Measurements from ENCODE around the gene SS18L1. TPM values are rescaled to one million over a fixed set of nuclear protein-coding genes. Genes with fewer than 3 reads are reported as not detected.
A peak's percentile ranks its signal among the peaks of the same experiment; 100 is the strongest.

SS18L1 gene
- polyA plus RNA-seq, 2 donors = 5.5 to 14.7 TPM

DNA sequence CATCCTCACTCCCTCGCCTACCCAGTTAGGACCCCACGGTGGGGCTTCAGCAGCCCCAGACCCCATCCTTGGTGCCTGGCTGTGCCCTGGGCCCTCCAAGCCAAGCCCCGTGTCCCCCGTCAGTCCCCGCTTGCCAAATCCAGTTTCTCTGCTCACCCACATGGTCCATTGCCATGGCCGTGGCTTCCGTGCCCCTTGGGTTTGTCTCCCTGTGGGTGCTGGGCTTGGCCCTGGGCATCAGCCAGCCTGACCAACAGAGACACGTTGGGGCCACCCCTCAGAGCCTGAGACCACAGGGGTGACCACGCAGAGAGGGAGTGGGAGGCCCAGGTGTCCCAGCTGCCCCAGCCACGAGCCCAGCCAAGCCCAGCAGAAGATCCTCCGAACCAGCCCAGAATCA lies 7.7 kb downstream of the SS18L1 start:
- H3K4me1 ChIP-seq (ENCODE audit: control insufficient read depth in 2 of 2, insufficient read depth in 2 of 2, low read length in 1 of 2) = peaks cover 4 to 24% of the 10 kb centered on the region in 2 donors
- no peak overlapping the region for H3K27ac ChIP-seq (ENCODE audit: low read depth in 2 of 2, low read length in 1 of 2)
- H3K9me3 ChIP-seq (ENCODE audit: control insufficient read depth in 2 of 2, insufficient read depth in 1 of 2, low read depth in 1 of 2, low read length in 1 of 2) = no peaks in the 10 kb centered on the region

DNA sequence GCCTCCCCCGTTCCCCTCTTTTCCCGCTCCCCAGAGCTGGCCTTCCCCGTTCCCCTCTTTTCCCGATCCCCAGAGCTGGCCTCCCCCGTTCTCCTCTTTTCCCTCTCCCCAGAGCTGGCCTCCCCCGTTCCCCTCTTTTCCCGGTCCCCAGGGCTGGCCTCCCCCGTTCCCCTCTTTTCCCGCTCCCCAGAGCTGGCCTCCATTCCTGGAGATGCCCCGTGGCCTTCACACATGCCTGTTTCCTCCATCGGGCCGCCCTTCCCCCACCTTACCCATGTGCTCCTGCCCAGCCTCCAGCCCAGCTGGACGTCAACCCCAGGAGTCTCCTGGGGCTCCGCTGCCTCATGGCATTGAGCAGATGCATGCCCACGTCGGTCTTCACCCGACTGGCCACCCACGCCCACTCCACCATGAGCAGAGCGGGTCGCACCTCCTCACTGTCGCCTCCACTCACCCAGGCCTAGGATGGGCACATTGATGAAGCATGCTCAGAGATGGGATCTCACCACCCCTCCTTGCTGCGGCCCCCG lies 8.3 kb downstream of the SS18L1 start:
- H3K4me1 ChIP-seq (ENCODE audit: control insufficient read depth in 2 of 2, insufficient read depth in 2 of 2, low read length in 1 of 2) = peaks cover 5 to 29% of the 10 kb centered on the region in 2 donors
- no peak overlapping the region for H3K27ac ChIP-seq (ENCODE audit: low read depth in 2 of 2, low read length in 1 of 2)
- H3K27me3 ChIP-seq (ENCODE audit: control insufficient read depth in 1 of 2, insufficient read depth in 2 of 2, low read length in 2 of 2) = no peaks in the 10 kb centered on the region

More for the DNA sequence above, 7.7 kb downstream of the SS18L1 start:
- peaks cover 0 to under 1% of the 10 kb centered on the region in 2 donors for H3K36me3 ChIP-seq (ENCODE audit: control insufficient read depth in 2 of 2, insufficient read depth in 2 of 2, low read length in 1 of 2)
- 87 to 89% methylated on average over 11 of the region's 11 CpGs for WGBS, 2 donors
- H3K4me3 ChIP-seq (ENCODE audit: low read depth in 1 of 2, low read length in 2 of 2) = no peak overlapping the region
- no peaks in the 10 kb centered on the region for H3K27me3 ChIP-seq (ENCODE audit: control insufficient read depth in 1 of 2, insufficient read depth in 2 of 2, low read length in 2 of 2)

DNA sequence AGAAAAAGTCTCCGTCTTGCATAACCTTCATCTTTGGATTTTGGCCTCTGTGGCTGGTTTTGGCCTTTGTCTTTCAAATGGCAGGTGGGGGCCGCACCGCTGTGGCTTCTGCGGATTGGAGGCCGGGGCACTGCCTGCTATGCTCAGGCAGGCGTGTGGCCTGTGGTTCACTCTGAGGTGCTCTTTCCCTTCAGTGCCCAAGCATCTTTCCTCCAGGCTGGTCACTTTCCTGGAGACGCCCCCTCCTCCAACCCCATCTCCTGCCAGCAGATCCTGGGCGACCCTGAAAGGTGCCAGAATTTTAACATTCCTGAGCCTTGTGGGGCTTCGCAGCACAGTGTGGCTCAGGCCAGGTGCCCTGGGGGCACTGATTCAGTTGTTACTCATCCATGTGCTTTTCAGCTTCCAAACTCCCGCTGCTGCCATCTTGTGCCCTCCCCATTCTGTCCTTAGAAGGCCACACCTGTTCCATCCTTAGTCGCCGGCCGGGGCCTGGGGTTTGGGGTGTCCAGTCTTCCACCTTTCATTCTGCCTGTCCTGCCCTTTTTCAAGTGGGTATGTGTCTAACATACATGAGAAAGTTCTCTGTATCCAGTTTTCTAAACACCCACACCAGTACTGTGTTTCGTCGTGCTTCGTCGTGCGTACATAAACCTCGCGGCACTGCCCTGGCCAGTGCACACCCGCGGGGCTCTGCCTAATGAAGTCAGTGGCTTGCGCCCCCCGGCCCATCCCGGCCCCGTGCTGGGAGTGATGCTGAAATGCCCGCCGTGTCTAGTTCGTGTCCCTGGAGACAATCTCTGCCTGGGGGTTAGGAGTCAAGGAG lies 12.1 kb downstream of the SS18L1 start:
- H3K4me1 ChIP-seq (ENCODE audit: control insufficient read depth in 2 of 2, insufficient read depth in 2 of 2, low read length in 1 of 2) = peaks cover 8 to 21% of the 10 kb centered on the region in 2 donors
- H3K27ac ChIP-seq (ENCODE audit: low read depth in 2 of 2, low read length in 1 of 2) = no peak overlapping the region
- peaks cover 0 to 4% of the 10 kb centered on the region in 2 donors for H3K36me3 ChIP-seq (ENCODE audit: control insufficient read depth in 2 of 2, insufficient read depth in 2 of 2, low read length in 1 of 2)
- H3K4me3 ChIP-seq (ENCODE audit: low read depth in 1 of 2, low read length in 2 of 2) = no peak overlapping the region
- H3K9me3 ChIP-seq (ENCODE audit: control insufficient read depth in 2 of 2, insufficient read depth in 1 of 2, low read depth in 1 of 2, low read length in 1 of 2) = no peaks in the 10 kb centered on the region
- 72 to 84% methylated on average over 29 of the region's 29 CpGs for WGBS, 2 donors
- no peaks in the 10 kb centered on the region for H3K27me3 ChIP-seq (ENCODE audit: control insufficient read depth in 1 of 2, insufficient read depth in 2 of 2, low read length in 2 of 2)

More for the DNA sequence above, 8.3 kb downstream of the SS18L1 start:
- 86 to 90% methylated on average over 23 of the region's 23 CpGs for whole genome bisulfite sequencing, 2 donors
- Histone ChIP-seq H3K36me3 (ENCODE audit: control insufficient read depth in 2 of 2, insufficient read depth in 2 of 2, low read length in 1 of 2) (no peaks in the 10 kb centered on the region), H3K9me3 (ENCODE audit: control insufficient read depth in 2 of 2, insufficient read depth in 1 of 2, low read depth in 1 of 2, low read length in 1 of 2) (no peaks in the 10 kb centered on the region), H3K4me3 (ENCODE audit: low read depth in 1 of 2, low read length in 2 of 2) (no peak overlapping the region)

DNA sequence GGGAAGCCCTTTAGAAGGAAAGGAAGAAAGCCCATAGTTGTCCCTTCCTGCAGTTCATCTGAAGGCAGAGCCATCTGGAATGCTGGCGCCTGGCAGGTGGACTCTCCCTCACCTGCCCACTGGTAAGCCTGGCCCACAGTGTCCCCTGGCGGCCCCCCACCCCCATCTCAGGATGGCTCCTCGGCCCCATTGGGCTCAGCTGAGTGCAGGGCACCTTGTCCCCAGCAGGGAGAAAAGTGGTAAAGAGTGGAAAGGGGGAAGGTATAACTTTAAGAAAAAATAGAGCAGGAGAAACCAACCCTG lies 12.6 kb downstream of the SS18L1 start:
- Histone ChIP-seq H3K27me3 (ENCODE audit: control insufficient read depth in 1 of 2, insufficient read depth in 2 of 2, low read length in 2 of 2) (no peaks in the 10 kb centered on the region), H3K4me1 (ENCODE audit: control insufficient read depth in 2 of 2, insufficient read depth in 2 of 2, low read length in 1 of 2) (peaks cover 8 to 27% of the 10 kb centered on the region in 2 donors), H3K36me3 (ENCODE audit: control insufficient read depth in 2 of 2, insufficient read depth in 2 of 2, low read length in 1 of 2) (peaks cover 0 to 4% of the 10 kb centered on the region in 2 donors), H3K27ac (ENCODE audit: low read depth in 2 of 2, low read length in 1 of 2) (no peak overlapping the region), H3K9me3 (ENCODE audit: control insufficient read depth in 2 of 2, insufficient read depth in 1 of 2, low read depth in 1 of 2, low read length in 1 of 2) (no peaks in the 10 kb centered on the region), H3K4me3 (ENCODE audit: low read depth in 1 of 2, low read length in 2 of 2) (no peak overlapping the region)
- WGBS, 2 donors = 79 to 88% methylated on average over 3 of the region's 3 CpGs

DNA sequence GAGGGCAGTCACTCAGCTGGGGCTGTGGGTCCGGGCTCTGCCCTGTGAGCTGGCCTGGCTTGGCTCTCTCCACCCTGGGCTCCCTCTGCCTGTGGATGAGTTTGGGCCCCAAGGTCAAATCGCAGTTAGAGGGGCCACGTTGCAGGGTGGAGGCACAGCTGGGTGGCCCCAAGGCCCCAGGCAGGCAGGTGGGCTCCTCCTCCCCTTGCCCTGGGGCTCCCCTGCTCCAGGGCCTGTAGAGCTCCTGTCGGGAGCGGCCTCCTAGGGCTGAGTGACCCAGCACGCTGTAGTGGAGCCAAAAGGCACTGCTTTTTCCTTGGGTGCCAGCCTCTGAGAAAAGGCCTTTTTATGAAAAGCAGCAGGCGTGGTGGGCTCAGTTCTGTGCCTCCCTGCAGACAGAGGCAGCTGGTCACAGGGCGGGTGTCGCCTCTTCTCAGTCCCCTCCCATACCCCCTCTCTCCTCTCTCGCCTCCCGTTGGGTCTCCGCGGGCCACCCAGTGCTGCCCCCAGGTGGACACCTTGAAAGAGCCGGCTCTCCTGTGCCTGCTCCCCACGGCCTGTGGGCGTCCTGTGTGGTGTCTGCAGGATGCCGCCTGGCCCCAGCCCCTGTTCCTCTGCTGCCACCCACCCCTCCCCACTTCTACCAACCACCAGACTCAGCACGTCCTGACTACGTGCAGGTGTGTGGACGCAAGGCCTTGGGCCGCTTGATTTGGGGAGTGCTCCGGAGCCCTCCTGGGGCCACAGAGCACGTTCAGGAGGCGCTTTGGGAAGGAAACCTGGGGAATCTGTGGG lies 13.2 kb downstream of the SS18L1 start:
- no peaks in the 10 kb centered on the region for H3K9me3 ChIP-seq (ENCODE audit: control insufficient read depth in 2 of 2, insufficient read depth in 1 of 2, low read depth in 1 of 2, low read length in 1 of 2)
- no peak overlapping the region for H3K4me3 ChIP-seq (ENCODE audit: low read depth in 1 of 2, low read length in 2 of 2)
- peaks cover 0 to 8% of the 10 kb centered on the region in 2 donors for H3K36me3 ChIP-seq (ENCODE audit: control insufficient read depth in 2 of 2, insufficient read depth in 2 of 2, low read length in 1 of 2)
- H3K27ac ChIP-seq (ENCODE audit: low read depth in 2 of 2, low read length in 1 of 2) = no peak overlapping the region
- no peaks in the 10 kb centered on the region for H3K27me3 ChIP-seq (ENCODE audit: control insufficient read depth in 1 of 2, insufficient read depth in 2 of 2, low read length in 2 of 2)
- H3K4me1 ChIP-seq (ENCODE audit: control insufficient read depth in 2 of 2, insufficient read depth in 2 of 2, low read length in 1 of 2) = peaks cover 10 to 31% of the 10 kb centered on the region in 2 donors
- 57 to 58% methylated on average over 24 of the region's 24 CpGs for WGBS, 2 donors

DNA sequence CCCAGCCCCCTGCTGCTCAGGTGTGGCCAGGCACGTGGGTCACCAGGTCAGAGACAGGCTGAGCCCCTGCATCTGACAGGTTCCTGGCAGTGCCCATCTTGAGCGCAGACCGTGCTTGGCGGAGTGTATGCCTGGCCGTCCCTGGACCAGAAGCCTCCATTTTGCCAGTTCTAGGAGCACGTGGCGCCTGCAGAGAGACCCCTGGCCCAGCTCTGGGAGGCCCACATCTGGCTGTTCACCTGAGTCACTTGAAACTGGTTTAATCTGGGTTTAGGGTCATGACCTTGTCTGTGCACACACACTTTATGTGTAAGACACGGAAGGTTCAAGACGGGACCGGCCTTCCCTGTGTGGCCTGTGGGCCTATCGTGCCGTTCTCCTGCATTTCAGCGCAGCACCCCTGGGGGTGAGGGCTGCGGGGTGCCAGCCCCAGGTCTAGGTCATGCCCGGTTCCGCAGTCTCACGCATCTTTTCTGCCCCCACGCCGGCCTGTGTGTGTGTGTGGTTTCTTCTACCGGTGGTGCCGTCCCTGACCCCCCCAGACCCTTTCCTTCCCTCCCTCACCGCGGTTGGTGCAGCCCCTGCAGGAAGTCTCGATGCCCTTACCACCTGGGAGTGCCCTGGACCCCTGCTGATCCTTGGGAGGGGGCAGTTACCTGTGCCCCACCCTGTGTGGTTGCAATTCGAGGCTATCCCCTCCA lies 14.0 kb downstream of the SS18L1 start:
- H3K9me3 ChIP-seq (ENCODE audit: control insufficient read depth in 2 of 2, insufficient read depth in 1 of 2, low read depth in 1 of 2, low read length in 1 of 2) = no peaks in the 10 kb centered on the region
- H3K27me3 ChIP-seq (ENCODE audit: control insufficient read depth in 1 of 2, insufficient read depth in 2 of 2, low read length in 2 of 2) = no peaks in the 10 kb centered on the region
- WGBS, 2 donors = 84 to 90% methylated on average over 25 of the region's 25 CpGs
- H3K36me3 ChIP-seq (ENCODE audit: control insufficient read depth in 2 of 2, insufficient read depth in 2 of 2, low read length in 1 of 2) = peaks cover 0 to 10% of the 10 kb centered on the region in 2 donors
- no peak overlapping the region for H3K27ac ChIP-seq (ENCODE audit: low read depth in 2 of 2, low read length in 1 of 2)
- peaks cover 10 to 27% of the 10 kb centered on the region in 2 donors for H3K4me1 ChIP-seq (ENCODE audit: control insufficient read depth in 2 of 2, insufficient read depth in 2 of 2, low read length in 1 of 2)
- no peak overlapping the region for H3K4me3 ChIP-seq (ENCODE audit: low read depth in 1 of 2, low read length in 2 of 2)

DNA sequence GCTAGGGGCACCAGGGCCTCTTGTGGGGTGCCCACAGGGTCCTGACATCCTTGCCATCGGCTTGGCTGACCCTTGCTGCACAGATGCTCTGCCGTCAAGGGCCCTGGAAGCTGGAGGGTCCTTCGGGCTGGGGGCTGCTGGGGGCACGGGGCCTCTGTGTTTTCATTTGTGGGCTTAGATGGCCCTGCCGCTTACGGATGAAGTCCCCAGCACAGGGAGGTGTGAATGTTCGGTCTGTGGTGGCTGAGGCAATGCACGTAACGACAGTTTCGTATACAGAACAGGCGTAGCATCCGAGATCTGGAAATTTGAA lies 14.5 kb downstream of the SS18L1 start:
- Histone ChIP-seq H3K9me3 (ENCODE audit: control insufficient read depth in 2 of 2, insufficient read depth in 1 of 2, low read depth in 1 of 2, low read length in 1 of 2) (no peaks in the 10 kb centered on the region), H3K36me3 (ENCODE audit: control insufficient read depth in 2 of 2, insufficient read depth in 2 of 2, low read length in 1 of 2) (peaks cover 0 to 15% of the 10 kb centered on the region in 2 donors), H3K27me3 (ENCODE audit: control insufficient read depth in 1 of 2, insufficient read depth in 2 of 2, low read length in 2 of 2) (no peaks in the 10 kb centered on the region), H3K27ac (ENCODE audit: low read depth in 2 of 2, low read length in 1 of 2) (no peak overlapping the region), H3K4me3 (ENCODE audit: low read depth in 1 of 2, low read length in 2 of 2) (no peak overlapping the region), H3K4me1 (ENCODE audit: control insufficient read depth in 2 of 2, insufficient read depth in 2 of 2, low read length in 1 of 2) (peaks cover 10 to 27% of the 10 kb centered on the region in 2 donors)
- 96% methylated on average over 12 of the region's 12 CpGs for WGBS, 2 donors

DNA sequence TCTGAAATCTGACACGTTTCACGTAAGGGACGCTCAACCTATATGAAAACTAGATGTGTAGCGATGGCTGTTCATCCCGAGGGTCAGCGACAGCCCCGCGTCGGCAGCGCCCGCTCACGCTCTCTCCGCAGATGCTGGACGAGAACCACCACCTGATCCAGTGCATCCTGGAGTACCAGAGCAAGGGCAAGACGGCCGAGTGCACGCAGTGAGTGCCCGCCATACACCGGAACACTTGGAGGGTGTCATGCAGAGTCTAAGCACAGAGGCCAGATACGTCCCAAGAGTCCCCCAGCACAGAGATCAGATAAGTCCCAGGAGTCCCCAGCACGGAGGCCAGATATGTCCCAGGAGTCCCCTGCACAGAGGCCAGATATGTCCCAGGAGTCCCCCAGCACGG lies 15.0 kb downstream of the SS18L1 start:
- H3K27me3 ChIP-seq (ENCODE audit: control insufficient read depth in 1 of 2, insufficient read depth in 2 of 2, low read length in 2 of 2) = no peaks in the 10 kb centered on the region
- no peaks in the 10 kb centered on the region for H3K9me3 ChIP-seq (ENCODE audit: control insufficient read depth in 2 of 2, insufficient read depth in 1 of 2, low read depth in 1 of 2, low read length in 1 of 2)
- H3K4me1 ChIP-seq (ENCODE audit: control insufficient read depth in 2 of 2, insufficient read depth in 2 of 2, low read length in 1 of 2) = peaks cover 10 to 27% of the 10 kb centered on the region in 2 donors
- H3K4me3 ChIP-seq (ENCODE audit: low read depth in 1 of 2, low read length in 2 of 2) = no peak overlapping the region
- peaks cover 0 to 19% of the 10 kb centered on the region in 2 donors for H3K36me3 ChIP-seq (ENCODE audit: control insufficient read depth in 2 of 2, insufficient read depth in 2 of 2, low read length in 1 of 2)
- H3K27ac ChIP-seq (ENCODE audit: low read depth in 2 of 2, low read length in 1 of 2) = no peak overlapping the region
- whole genome bisulfite sequencing, 2 donors = 95% methylated on average over 22 of the region's 22 CpGs

DNA sequence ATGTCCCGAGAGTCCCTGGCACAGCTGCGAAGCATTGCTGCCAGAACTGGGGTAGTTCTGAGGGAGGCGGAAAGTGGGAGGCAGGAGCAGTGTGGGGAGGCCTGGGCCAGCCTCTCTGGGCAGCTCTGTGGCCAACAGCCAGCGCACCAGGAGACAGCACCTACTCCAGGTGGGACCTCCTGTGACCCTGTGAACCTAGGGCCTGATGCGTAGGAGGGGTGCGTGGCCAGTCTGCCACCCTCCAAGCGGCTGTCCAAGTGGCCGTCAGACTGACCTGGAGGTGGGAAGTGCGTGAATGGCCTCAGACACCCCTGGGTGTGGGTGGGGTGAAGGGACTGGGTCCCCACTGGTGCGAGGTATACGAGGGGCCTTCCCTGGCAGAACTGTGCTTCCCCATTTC lies 15.5 kb downstream of the SS18L1 start:
- Histone ChIP-seq H3K27me3 (ENCODE audit: control insufficient read depth in 1 of 2, insufficient read depth in 2 of 2, low read length in 2 of 2) (no peaks in the 10 kb centered on the region), H3K9me3 (ENCODE audit: control insufficient read depth in 2 of 2, insufficient read depth in 1 of 2, low read depth in 1 of 2, low read length in 1 of 2) (no peaks in the 10 kb centered on the region), H3K4me1 (ENCODE audit: control insufficient read depth in 2 of 2, insufficient read depth in 2 of 2, low read length in 1 of 2) (peaks cover 10 to 27% of the 10 kb centered on the region in 2 donors), H3K4me3 (ENCODE audit: low read depth in 1 of 2, low read length in 2 of 2) (no peak overlapping the region), H3K27ac (ENCODE audit: low read depth in 2 of 2, low read length in 1 of 2) (peak overlapping the region in 1 of 2 donors; percentile 78), H3K36me3 (ENCODE audit: control insufficient read depth in 2 of 2, insufficient read depth in 2 of 2, low read length in 1 of 2) (peaks cover under 1 to 22% of the 10 kb centered on the region in 2 donors)
- WGBS, 2 donors = 92% methylated on average over 9 to 11 of the region's 11 CpGs

Measured in esophagus (tissue), 2 donors.